T-helper 1 cell treated with Interleukin-12 subunit alpha and Interleukin-12 subunit beta and Interleukin-4 antibody, amounts not matched to agents 30 ng/mL and 1 ng/mL, for 36 hours (primary cell): Measurements from ENCODE around the gene UQCC5. TPM values are rescaled to one million over a fixed set of nuclear protein-coding genes. Genes with fewer than 3 reads are reported as not detected.

Experiments used
- intact Hi-C: fragments of 100-400 bp; cut with micrococcal nuclease; formaldehyde crosslinking; loops from one replicate; pipeline ENCODE4 v1.15.1; 2024
- total RNA-seq: library from RNA; stranded (reverse); gene quantifications from 2 replicates; pipeline ENCODE4 v1.2.3, GENCODE V29; 2022

Gene UQCC5
- total RNA-seq, 1 donor from 2014 or later = 5.1 TPM

DNA sequence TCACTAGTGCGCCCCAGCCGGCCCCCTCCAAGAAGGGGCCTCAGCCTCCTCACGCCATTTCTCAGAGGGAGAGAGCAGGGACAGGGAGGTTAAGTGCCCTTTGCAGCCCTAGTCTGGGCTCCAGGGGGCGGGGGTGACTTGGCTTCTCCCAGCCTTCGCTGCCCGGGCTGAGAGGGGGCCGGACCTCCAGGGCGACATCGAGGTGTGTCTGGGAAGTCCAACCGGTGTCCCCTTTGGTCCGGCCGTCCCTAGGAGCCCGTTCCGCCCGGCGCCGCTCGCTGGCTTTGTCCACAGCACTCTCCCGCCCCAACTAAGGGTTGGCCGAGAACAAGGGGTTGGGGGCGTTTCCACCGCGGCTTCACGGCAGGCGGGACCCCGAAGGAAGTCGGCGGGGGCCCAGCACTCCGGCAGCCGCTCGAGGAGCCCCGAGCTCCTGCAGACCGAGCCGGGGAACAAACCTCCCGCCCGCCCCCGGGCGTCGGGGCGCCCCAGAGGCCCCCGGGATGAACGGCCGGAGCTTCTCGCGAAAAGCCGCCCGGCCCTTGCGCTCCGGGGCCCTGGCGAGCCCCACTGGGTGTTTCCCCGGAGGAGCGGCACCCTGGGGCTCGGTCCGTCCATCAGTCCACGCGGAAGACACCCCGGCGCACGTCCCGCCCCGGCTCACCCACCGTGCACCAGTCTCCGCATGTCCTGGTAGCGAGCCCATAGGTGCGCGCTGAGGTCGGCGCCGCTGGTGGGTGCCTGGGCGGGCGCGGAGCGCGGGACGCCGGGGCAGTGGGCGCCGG lies 3.4 kb upstream of the UQCC5 start:
- intact Hi-C loops = loop anchor here (10.0 kb wide), 1 partner anchor 512 kb away; the partner anchor contains the start of gene SFMBT1

GRCh38 chr3:52533623-52534280 lies 2.7 kb upstream of the UQCC5 start, which contains the start of gene NT5DC2:
NT5DC2 (minus strand) TSS chr3:52533857; CDS start chr3:52533737, 120 bp downstream.
- intact Hi-C loops = loop anchor here (10.0 kb wide), 1 partner anchor 511 kb away; the partner anchor contains the start of gene SFMBT1

- intact Hi-C loops = loop anchor here (5.0 to 10.0 kb wide), 4 partner anchors 363 to 862 kb away; partner anchors contain the start of genes RPL29, SFMBT1, STIMATE and TEX264
Measured at GRCh38 chr3:52534281-52535183, 1.9 kb upstream of the UQCC5 start.

GRCh38 chr3:52535411-52536111 lies 844 bp upstream of the UQCC5 start:
- intact Hi-C loops = loop anchor here (1.0 to 10.0 kb wide), 14 partner anchors 80 to 863 kb away; partner anchors contain the start of genes ALAS1, DCP1A, NISCH and PBRM1

GRCh38 chr3:52536112-52536368 lies 365 bp upstream of the UQCC5 start:
- intact Hi-C loops = loop anchor here (1.0 to 10.0 kb wide), 14 partner anchors 81 to 864 kb away; partner anchors contain the start of genes ALAS1, DCP1A, NISCH and PBRM1

GRCh38 chr3:52537165-52537620 lies 788 bp downstream of the UQCC5 start:
- intact Hi-C loops = loop anchor here (2.0 to 10.0 kb wide), 9 partner anchors 296 to 865 kb away; partner anchors contain the start of genes ALAS1, DCP1A, RPL29 and SFMBT1

DNA sequence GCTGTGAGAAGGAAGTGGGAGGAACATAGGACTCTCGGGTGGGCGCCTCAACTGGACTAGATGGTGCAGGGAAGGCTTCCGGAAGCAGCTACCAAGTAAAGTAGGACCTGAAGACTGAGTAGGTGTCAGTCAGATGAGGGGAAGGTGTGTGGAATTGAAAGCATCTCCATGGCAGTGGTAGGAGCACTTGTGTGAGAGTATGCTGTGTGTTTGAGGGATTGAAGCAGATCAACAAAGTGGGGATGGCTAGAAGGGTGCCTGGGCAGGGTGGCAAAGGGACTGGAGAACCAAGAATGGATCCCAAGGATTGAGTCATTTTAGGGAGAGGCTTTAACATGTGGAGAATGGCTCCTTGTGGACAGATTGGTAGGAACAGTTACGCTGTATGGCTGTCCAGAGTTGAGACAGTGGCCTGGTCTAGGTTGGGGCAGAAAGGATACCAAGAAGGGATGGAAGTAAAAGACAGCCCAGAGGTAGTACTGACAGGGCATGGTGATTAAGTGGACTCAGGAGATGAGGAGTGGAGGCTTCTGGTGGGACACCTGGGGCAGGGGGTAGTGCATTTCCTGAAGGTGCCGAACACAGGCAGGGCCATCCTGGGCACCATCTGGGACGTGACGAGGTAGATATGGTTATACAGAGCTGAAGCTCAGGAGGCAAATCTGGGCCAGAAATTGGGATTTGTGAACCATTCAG lies 1.5 kb downstream of the UQCC5 start:
- intact Hi-C loops = loop anchor here (2.0 to 10.0 kb wide), 9 partner anchors 297 to 866 kb away; partner anchors contain the start of genes ALAS1, DCP1A, RPL29 and SFMBT1

GRCh38 chr3:52539010-52539653 lies 2.7 kb downstream of the UQCC5 start:
- intact Hi-C loops = loop anchor here (5.0 to 10.0 kb wide), 4 partner anchors 358 to 867 kb away; partner anchors contain the start of genes RPL29, SFMBT1, STIMATE and TEX264

DNA sequence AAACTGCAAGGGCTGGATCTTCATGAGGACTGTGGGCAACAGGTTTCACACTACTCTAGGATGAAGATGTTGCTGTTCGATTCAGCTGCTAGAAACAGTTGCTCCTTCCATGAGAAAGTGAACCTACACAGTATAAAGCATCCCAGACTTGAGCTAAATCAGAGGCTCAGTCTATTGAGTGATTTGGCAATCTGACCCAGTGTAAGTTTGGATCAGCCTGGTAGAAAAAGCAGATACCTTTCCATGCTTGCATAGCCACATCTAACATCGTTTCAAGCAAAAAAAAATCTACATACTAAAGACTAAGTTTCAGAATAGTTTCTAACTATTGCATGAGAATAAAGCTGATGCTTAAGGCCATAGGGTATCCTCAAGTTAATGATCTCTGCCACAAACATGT lies 4.6 kb downstream of the UQCC5 start:
- intact Hi-C loops = no loop called here

DNA sequence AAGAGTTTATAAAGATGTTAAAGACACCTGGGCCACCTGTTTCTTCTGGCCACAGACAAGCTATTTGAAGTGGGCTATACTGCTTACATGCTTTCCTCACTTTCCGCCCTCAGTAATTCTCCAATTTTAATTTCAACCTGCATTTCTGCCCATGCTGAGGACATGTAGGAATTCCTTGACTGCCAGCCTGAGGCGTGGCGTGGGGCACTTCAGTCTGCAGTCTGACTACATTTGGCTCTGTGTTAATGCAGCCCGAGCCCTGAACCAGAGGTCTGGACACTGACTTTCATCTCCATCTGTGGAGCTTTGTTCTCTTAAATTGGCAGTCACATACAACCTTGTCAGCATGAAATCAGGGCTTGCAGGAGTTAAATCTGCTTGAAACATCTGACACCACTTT lies 8.5 kb downstream of the UQCC5 start:
- intact Hi-C loops = no loop called here

- intact Hi-C loops = no loop called here
Measured at GRCh38 chr3:52546111-52546901, 9.9 kb downstream of the UQCC5 start.

GRCh38 chr3:52547143-52547542 lies 10.7 kb downstream of the UQCC5 start:
- intact Hi-C loops = no loop called here

DNA sequence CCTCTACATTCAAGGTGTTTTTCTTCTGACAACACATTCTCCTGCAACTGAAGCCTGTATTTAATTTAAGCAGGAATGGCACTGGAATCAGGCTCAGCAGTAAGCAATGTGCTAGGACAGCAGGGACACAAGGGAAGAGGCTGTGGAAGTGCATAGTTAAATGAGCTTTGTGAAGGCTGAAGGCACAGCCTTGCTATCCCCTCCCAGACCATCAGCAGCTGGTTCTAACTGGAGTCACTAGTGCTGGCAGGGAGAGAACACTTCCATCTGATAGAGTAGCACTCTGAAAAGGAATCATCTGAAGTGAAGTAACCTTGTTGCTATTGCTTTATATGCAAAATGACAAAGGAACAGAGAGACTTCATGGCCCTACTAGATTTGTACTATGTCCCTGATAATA lies 14.7 kb downstream of the UQCC5 start:
- intact Hi-C loops = no loop called here

GRCh38 chr3:52552089-52552488 lies 15.7 kb downstream of the UQCC5 start:
- intact Hi-C loops = no loop called here

- intact Hi-C loops = no loop called here
Measured at GRCh38 chr3:52554026-52554755, 17.8 kb downstream of the UQCC5 start.

- intact Hi-C loops = no loop called here
Measured at GRCh38 chr3:52555056-52555455, 18.7 kb downstream of the UQCC5 start.
